GM19463 (cell line): ENCODE results near the gene CD200R1.
"Not testable (repeated sequence)": the region's sequence is repeated elsewhere in the genome, so short reads cannot be mapped to it uniquely, and the experiment has no call there.

Source experiments
- ATAC-seq: cut with Tn5 transposase; IDR thresholded peaks from one replicate; pipeline ENCODE4 v1.9.1; 2021; ENCODE audit warnings: mild to moderate bottlenecking, moderate library complexity; ENCODE audit not compliant: unreplicated experiment

Gene CD200R1

GRCh38 chr3:112976001-112976400 lies 1.1 kb upstream of the CD200R1 start:
- no peak for ATAC-seq

- ATAC-seq = no peak
Observed at GRCh38 chr3:112974178-112974517, 755 bp downstream of the CD200R1 start.

- ATAC-seq = peak; percentile 92
Observed at GRCh38 chr3:112973325-112974177, 1.4 kb downstream of the CD200R1 start.

- ATAC-seq = no peak
Observed at GRCh38 chr3:112972158-112972557, 2.7 kb downstream of the CD200R1 start.

- no peak for ATAC-seq
Observed at GRCh38 chr3:112967828-112968227, 7.1 kb downstream of the CD200R1 start.

- ATAC-seq = no peak
Observed at GRCh38 chr3:112967425-112967824, 7.5 kb downstream of the CD200R1 start.

GRCh38 chr3:112966633-112967032 lies 8.3 kb downstream of the CD200R1 start:
- ATAC-seq = no peak

GRCh38 chr3:112965656-112966055 lies 9.2 kb downstream of the CD200R1 start:
- no peak for ATAC-seq

GRCh38 chr3:112963683-112964082 lies 11.2 kb downstream of the CD200R1 start:
- no peak for ATAC-seq

GRCh38 chr3:112958811-112959560 lies 15.9 kb downstream of the CD200R1 start:
- no peak for ATAC-seq

GRCh38 chr3:112956351-112956750 lies 18.6 kb downstream of the CD200R1 start:
- no peak for ATAC-seq

- no peak for ATAC-seq
Observed at GRCh38 chr3:112948346-112948838, 26.5 kb downstream of the CD200R1 start.

- ATAC-seq = no peak
Observed at GRCh38 chr3:112931736-112932521, 43.0 kb downstream of the CD200R1 start.

GRCh38 chr3:112930771-112931170 lies 44.1 kb downstream of the CD200R1 start:
- ATAC-seq = no peak

- no peak for ATAC-seq
Observed at GRCh38 chr3:112925969-112926368, 48.9 kb downstream of the CD200R1 start.

- no peak for ATAC-seq
Observed at GRCh38 chr3:112925560-112925959, 49.3 kb downstream of the CD200R1 start.

- not testable (repeated sequence) for ATAC-seq
Observed at GRCh38 chr3:112919541-112919940, 55.4 kb downstream of the CD200R1 start.

GRCh38 chr3:112908252-112908651 lies 66.7 kb downstream of the CD200R1 start:
- peak; percentile 98 for ATAC-seq

GRCh38 chr3:112904786-112905185 lies 70.1 kb downstream of the CD200R1 start:
- ATAC-seq = no peak

GRCh38 chr3:112900113-112900512 lies 74.8 kb downstream of the CD200R1 start:
- no peak for ATAC-seq

GRCh38 chr3:112897791-112898190 lies 77.1 kb downstream of the CD200R1 start:
- no peak for ATAC-seq
